ENCODE data around the gene MGA.
"Not testable (repeated sequence)": the region's sequence is repeated elsewhere in the genome, so short reads cannot be mapped to it uniquely, and the experiment has no call there.

The MGA gene

GRCh38 chr15:41728061-41728460 lies 67.9 kb downstream of the MGA start:
- DNase-seq = not testable (repeated sequence)

- DNase-seq = no peak
Measured at GRCh38 chr15:41730543-41730942, 70.3 kb downstream of the MGA start.

GRCh38 chr15:41732483-41732882 lies 72.3 kb downstream of the MGA start:
- DNase-seq = no peak

GRCh38 chr15:41734079-41734478 lies 73.9 kb downstream of the MGA start:
- no peak for DNase-seq

GRCh38 chr15:41735046-41735445 lies 74.8 kb downstream of the MGA start:
- no peak for DNase-seq

GRCh38 chr15:41735492-41735891 lies 75.3 kb downstream of the MGA start:
- not testable (repeated sequence) for DNase-seq

- DNase-seq = no peak
Measured at GRCh38 chr15:41746802-41747201, 86.6 kb downstream of the MGA start.

- no peak for DNase-seq
Measured at GRCh38 chr15:41756198-41756597, 96.0 kb downstream of the MGA start.

- DNase-seq = no peak
Measured at GRCh38 chr15:41772720-41773331, 112.6 kb downstream of the MGA start.

- DNase-seq = no peak
Measured at GRCh38 chr15:41773332-41773728, 113.1 kb downstream of the MGA start.

- DNase-seq = no peak
Measured at GRCh38 chr15:41773729-41774061, 113.5 kb downstream of the MGA start.

GRCh38 chr15:41774062-41774881 lies 114.1 kb downstream of the MGA start, which contains the start of gene MAPKBP1:
TSS of gene MAPKBP1 (plus strand) at chr15:41774484. CDS start at chr15:41775276, 792 bp downstream.
- peak; percentile 98 for DNase-seq

- peak; percentile 63 for DNase-seq
Measured at GRCh38 chr15:41774882-41775417, 114.7 kb downstream of the MGA start.

GRCh38 chr15:41775651-41776050 lies 115.4 kb downstream of the MGA start:
- no peak for DNase-seq

GRCh38 chr15:41777421-41777973 lies 117.3 kb downstream of the MGA start:
- no peak for DNase-seq

- DNase-seq = no peak
Measured at GRCh38 chr15:41778521-41778920, 118.3 kb downstream of the MGA start.

- DNase-seq = no peak
Measured at GRCh38 chr15:41779662-41780157, 119.5 kb downstream of the MGA start.

- no peak for DNase-seq
Measured at GRCh38 chr15:41780266-41780665, 120.1 kb downstream of the MGA start.

GRCh38 chr15:41780727-41781126 lies 120.5 kb downstream of the MGA start:
- DNase-seq = no peak

GRCh38 chr15:41782371-41783282 lies 122.4 kb downstream of the MGA start:
- DNase-seq = no peak

GRCh38 chr15:41783296-41783695 lies 123.1 kb downstream of the MGA start:
- no peak for DNase-seq

GRCh38 chr15:41788262-41788661 lies 128.1 kb downstream of the MGA start:
- DNase-seq = no peak

- DNase-seq = no peak
Measured at GRCh38 chr15:41789236-41789635, 129.0 kb downstream of the MGA start.

Data from activated CD8-positive, alpha-beta memory T cell treated with anti-CD3 and anti-CD28 coated beads for 24 hours (primary cell).